ENCODE data around the gene ACOX1.

GRCh38 chr17:75919611-75920010 is 59.4 kb downstream of the ACOX1 start:
- TF ChIP-seq POLR2A (IDR thresholded peaks at IDR 0.05) (no peak), CTCF (IDR thresholded peaks at IDR 0.05) (no peak)
